ENCODE data around the gene RERE.
"Not testable (repeated sequence)": the region's sequence is repeated elsewhere in the genome, so short reads cannot be mapped to it uniquely, and the experiment has no call there.

RERE gene

GRCh38 chr1:8800416-8800815, 17.0 kb downstream of the RERE start:
- DNase-seq (ENCODE audit: low read depth in 2 of 2) = no peak

DNA sequence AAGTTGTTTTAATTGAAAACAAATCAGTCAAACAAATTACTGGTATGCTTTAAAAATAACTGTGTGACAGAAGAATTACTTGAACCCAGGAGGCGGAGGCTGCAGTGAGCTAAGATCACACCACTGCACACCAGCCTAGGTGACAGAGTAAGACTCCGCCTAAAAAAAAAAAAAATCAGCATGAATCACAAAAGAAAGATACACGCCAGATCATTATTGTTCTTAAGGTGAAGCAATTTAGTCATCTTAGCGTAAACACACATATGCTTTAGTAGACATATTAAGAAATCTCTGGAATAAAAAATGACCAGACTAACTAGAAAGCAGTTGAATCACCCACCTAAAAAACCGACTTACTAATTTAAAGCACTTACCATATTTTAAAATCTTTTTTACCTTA, 20.2 kb downstream of the RERE start:
- no peak for DNase-seq (ENCODE audit: low read depth in 2 of 2)

GRCh38 chr1:8796812-8797211, 20.6 kb downstream of the RERE start:
- no peak for DNase-seq (ENCODE audit: low read depth in 2 of 2)

GRCh38 chr1:8794605-8795004, 22.8 kb downstream of the RERE start:
- DNase-seq (ENCODE audit: low read depth in 2 of 2) = no peak

- DNase-seq (ENCODE audit: low read depth in 2 of 2) = no peak
Observed at GRCh38 chr1:8791819-8792218, 25.6 kb downstream of the RERE start.

DNA sequence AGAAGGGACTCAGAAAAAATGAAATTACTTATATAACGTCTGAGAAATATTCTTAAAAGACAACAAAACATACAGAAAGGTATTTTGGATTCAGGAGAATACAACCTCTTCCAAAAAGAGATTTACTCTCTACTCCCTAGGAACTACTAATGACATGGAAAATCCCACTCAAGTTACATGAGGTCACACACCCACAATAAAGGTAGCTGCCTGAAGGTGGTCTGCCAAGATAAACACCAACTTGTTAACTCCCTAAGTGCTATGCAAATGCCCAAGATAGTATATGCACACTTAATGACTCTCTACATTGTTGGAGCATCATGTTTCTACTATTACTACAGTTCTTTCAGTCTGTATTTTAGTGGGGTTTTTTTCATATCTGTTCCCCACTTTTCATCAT, 26.5 kb downstream of the RERE start:
- no peak for DNase-seq (ENCODE audit: low read depth in 2 of 2)

DNA sequence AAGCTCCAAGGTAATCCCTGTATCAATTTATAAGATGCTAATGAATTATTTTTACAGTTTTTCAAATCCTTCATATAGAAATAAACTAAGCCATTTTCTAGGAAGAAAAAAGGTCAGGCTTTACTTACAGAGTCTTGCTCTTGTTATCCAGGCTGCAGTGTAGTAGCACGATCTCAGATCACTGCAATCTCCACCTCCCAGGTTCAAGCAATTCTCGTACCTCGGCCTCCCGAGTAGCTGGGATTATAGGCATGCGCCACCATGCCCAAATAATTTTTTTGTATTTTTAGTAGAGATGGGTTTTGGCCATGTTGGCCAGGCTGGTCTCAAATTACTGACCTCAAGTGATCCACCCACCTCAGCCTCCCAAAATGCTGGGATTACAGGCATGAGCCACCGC, 27.0 kb downstream of the RERE start:
- DNase-seq (ENCODE audit: low read depth in 2 of 2) = no peak

- DNase-seq (ENCODE audit: low read depth in 2 of 2) = no peak
Observed at GRCh38 chr1:8789314-8790214, 27.9 kb downstream of the RERE start.

- DNase-seq (ENCODE audit: low read depth in 2 of 2) = no peak
Observed at GRCh38 chr1:8787218-8787617, 30.2 kb downstream of the RERE start.

GRCh38 chr1:8786204-8786603, 31.2 kb downstream of the RERE start:
- DNase-seq (ENCODE audit: low read depth in 2 of 2) = not testable (repeated sequence)

GRCh38 chr1:8782955-8783354, 34.5 kb downstream of the RERE start:
- DNase-seq (ENCODE audit: low read depth in 2 of 2) = no peak

GRCh38 chr1:8782001-8782620, 35.3 kb downstream of the RERE start:
- DNase-seq (ENCODE audit: low read depth in 2 of 2) = no peak

GRCh38 chr1:8780405-8780804, 37.0 kb downstream of the RERE start:
- no peak for DNase-seq (ENCODE audit: low read depth in 2 of 2)

GRCh38 chr1:8777867-8778266, 39.6 kb downstream of the RERE start:
- no peak for DNase-seq (ENCODE audit: low read depth in 2 of 2)

GRCh38 chr1:8776104-8776503, 41.3 kb downstream of the RERE start:
- no peak for DNase-seq (ENCODE audit: low read depth in 2 of 2)

- no peak for DNase-seq (ENCODE audit: low read depth in 2 of 2)
Observed at GRCh38 chr1:8767006-8767405, 50.4 kb downstream of the RERE start.

GRCh38 chr1:8765198-8765597, 52.2 kb downstream of the RERE start:
- no peak for DNase-seq (ENCODE audit: low read depth in 2 of 2)

GRCh38 chr1:8764293-8764937, 53.0 kb downstream of the RERE start:
- DNase-seq (ENCODE audit: low read depth in 2 of 2) = no peak

GRCh38 chr1:8763888-8764287, 53.6 kb downstream of the RERE start:
- no peak for DNase-seq (ENCODE audit: low read depth in 2 of 2)

GRCh38 chr1:8754993-8755392, 62.4 kb downstream of the RERE start:
- no peak for DNase-seq (ENCODE audit: low read depth in 2 of 2)

- DNase-seq (ENCODE audit: low read depth in 2 of 2) = no peak
Observed at GRCh38 chr1:8754247-8754650, 63.2 kb downstream of the RERE start.

DNA sequence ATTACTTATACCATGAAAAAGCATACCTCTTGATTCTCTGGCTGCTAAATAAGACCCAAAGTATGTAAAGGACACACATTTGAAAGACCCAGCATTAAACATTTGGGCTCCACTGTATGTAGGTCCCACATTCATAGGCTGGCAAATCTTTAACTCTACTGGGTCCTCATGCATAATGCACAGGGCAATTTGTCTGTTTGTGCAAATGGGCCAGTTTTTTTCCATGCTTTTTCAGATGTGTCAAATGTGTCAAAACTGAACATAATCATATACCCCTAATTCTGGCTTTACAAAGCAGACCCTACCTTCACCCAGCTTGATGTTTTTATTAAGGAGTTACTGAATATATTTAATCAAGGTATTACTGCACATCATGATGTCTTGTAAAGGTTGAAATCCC, 63.7 kb downstream of the RERE start:
- no peak for DNase-seq (ENCODE audit: low read depth in 2 of 2)
